Brain microvascular endothelial cell (primary cell): ENCODE data around the gene PTPRN2.

Source experiments
- DNase-seq: peaks from one replicate; pipeline ENCODE4 v3.0.0-alpha.2; 2020
- H3K27ac ChIP-seq: fragments of 250-450 bp; sonication (Bioruptor Pico); 2 replicates; pipeline ENCODE4 v1.5.1; 2020; ENCODE audit warnings: mild to moderate bottlenecking, moderate library complexity
- H3K27me3 ChIP-seq: fragments of 250-450 bp; sonication (Bioruptor Pico); replicated peaks from 2 replicates; pipeline ENCODE4 v1.5.1; 2020; ENCODE audit warnings: mild to moderate bottlenecking
- H3K36me3 ChIP-seq: fragments of 250-450 bp; sonication (Bioruptor Pico); replicated peaks from 2 replicates; pipeline ENCODE4 v1.5.1; 2020; ENCODE audit warnings: mild to moderate bottlenecking
- H3K4me3 ChIP-seq: 2 replicates; pipeline ENCODE4 v1.5.1; 2011; ENCODE audit warnings: low read depth, mild to moderate bottlenecking, control low read depth, low read length, moderate library complexity
- in situ Hi-C: cut with HindIII; loops from 2 replicates; pipeline ENCODE4 v1.10.0; 2017; ENCODE audit warnings: low sequenced_read_pairs, low pct_ligation_motif_present
- TF ChIP-seq, protein P1 (sequence below): IDR thresholded peaks from 2 replicates; pipeline ENCODE4 v1.5.1; 2011; ENCODE audit warnings: low read depth, mild to moderate bottlenecking, moderate library complexity, low read length, control low read depth, inconsistent platforms; ENCODE audit errors: missing control alignments

Gene PTPRN2

DNA sequence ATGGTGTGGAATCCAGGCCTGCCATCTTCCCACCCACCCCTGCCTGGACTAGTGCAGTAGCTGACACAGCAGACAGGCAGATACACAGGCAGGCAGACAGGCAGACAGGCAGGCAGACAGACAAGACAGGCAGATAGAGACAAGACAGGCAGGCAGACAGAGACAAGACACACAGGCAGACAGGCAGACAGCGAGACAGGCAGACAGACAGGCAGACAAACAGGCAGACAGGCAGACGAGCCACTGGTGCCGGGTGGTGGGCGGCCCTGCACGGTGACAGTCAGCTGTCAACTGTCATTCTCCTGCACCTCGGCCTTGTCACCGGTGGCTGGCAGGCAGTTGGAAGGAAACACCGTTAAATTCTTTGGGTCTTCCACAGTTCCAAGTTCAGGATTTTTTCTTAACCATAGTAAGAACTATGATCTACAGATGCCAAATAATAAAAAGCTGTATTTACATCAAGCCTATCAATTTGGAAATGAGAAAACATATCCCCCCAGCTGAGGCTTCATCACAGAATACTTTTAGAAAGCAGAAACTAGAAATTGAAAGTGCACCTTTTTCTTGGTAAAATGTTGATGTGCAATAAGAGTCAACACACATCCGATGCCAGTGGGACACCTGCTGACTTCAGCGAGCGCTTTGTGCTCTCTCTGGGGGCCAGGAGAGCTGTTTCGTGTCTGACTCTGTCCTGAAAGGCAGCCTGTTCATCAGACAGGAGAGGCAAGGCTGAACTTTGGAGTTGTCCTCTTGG is 1000.4 kb downstream of the PTPRN2 start:
- no peaks in the 10 kb centered on the region for H3K36me3 ChIP-seq
- DNase-seq, result no peak
- H3K27ac ChIP-seq, result no peak overlapping the region
- H3K4me3 ChIP-seq, result no peak overlapping the region
- H3K27me3 ChIP-seq, result no peaks in the 10 kb centered on the region
- TF ChIP-seq, protein P1, sequence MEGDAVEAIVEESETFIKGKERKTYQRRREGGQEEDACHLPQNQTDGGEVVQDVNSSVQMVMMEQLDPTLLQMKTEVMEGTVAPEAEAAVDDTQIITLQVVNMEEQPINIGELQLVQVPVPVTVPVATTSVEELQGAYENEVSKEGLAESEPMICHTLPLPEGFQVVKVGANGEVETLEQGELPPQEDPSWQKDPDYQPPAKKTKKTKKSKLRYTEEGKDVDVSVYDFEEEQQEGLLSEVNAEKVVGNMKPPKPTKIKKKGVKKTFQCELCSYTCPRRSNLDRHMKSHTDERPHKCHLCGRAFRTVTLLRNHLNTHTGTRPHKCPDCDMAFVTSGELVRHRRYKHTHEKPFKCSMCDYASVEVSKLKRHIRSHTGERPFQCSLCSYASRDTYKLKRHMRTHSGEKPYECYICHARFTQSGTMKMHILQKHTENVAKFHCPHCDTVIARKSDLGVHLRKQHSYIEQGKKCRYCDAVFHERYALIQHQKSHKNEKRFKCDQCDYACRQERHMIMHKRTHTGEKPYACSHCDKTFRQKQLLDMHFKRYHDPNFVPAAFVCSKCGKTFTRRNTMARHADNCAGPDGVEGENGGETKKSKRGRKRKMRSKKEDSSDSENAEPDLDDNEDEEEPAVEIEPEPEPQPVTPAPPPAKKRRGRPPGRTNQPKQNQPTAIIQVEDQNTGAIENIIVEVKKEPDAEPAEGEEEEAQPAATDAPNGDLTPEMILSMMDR, result no peak
- in situ Hi-C loops, result no loop called here

DNA sequence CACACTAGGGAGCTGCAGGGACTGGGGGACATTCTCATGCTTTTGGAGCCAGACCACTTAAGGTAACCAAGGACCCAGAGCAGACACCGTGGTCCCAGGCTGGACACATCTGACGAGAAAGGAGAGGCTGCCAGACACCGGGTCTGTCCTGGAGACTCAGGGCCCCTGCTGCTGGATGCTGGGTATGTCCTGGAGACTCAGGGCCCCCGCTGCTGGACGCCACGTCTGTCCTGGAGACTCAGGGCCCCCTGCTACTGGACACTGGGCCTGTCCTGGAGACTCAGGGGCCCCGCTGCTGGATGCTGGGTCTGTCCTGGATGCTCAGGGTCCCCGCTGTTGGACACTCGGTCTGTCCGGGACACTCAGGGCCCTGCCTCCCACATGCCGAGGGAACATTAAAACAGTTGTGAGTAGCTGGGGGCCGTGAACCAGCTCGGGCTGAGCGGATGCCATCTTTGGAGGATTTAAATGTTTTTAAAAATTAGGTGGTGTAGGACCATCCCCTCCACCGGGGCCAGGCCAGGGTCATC is 1001.1 kb downstream of the PTPRN2 start:
- no peaks in the 10 kb centered on the region for H3K27me3 ChIP-seq
- in situ Hi-C loops, result no loop called here

DNA sequence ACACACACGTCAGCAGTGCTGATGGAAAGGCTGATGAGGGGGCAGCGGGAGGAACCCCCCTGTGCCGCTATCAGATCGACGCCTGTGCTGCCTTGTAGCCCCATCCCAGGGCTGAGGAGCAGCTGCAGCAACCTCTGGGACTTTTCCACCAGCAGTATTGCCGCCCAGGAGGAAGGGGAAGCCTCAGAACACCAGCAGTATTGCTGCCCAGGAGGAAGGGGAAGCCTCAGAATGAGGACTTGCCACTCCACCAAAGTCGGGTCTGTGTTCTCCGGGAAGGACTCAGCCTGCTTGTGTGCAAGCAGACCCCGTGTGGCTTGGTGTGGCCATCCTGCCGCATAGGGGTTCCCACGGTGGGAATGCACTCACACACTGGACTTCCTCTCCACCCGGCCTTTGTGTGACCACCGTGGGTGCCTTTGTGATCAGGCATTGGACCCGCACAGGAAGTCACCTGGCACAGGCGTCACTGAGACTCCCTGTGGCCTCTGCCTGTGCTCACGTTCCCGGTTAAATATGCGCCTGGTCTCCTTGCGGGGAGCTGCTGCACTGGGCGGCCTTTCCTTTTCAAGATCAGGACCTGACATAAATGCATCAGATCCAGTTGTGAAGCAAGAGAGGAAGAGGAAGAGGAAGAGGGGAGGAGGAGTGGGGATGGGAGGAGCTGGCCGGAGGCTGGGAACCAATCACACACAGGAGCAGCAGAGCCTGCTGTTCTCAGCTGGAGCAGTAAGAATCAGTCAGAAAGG is 1002.3 kb downstream of the PTPRN2 start:
- Histone ChIP-seq H3K27ac (no peak overlapping the region), H3K4me3 (no peak overlapping the region), H3K36me3 (no peaks in the 10 kb centered on the region), H3K27me3 (no peaks in the 10 kb centered on the region)
- DNase-seq, result no peak
- TF ChIP-seq, protein P1, result no peak
- in situ Hi-C loops, result no loop called here

More for the DNA sequence above, 1001.1 kb downstream of the PTPRN2 start:
- TF ChIP-seq, protein P1, result no peak
- Histone ChIP-seq H3K27ac (no peak overlapping the region), H3K4me3 (no peak overlapping the region), H3K36me3 (no peaks in the 10 kb centered on the region)
- no peak for DNase-seq

DNA sequence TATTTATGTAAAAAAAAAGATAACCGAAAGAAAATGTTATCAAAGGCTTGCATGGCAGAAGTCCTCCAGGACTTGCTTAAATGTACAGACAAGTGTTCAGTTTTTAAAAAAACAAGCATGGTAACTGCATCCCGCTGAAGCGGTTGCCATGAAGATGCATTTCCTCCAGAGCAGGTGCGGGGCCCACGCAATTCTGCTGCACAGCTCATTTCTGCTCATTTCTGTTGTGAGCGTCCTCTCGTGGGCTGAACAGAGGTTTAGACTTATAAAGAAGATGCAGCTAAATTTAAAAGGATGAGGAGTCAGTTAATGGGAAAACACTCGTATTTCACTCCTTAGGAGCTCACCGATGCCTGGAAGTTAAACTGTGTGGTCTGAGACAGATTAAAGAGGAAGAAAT is 1003.2 kb downstream of the PTPRN2 start:
- DNase-seq, result no peak
- TF ChIP-seq, protein P1, result no peak
- H3K27me3 ChIP-seq, result no peaks in the 10 kb centered on the region
- no peak overlapping the region for H3K4me3 ChIP-seq
- no peaks in the 10 kb centered on the region for H3K36me3 ChIP-seq
- H3K27ac ChIP-seq, result no peak overlapping the region
- in situ Hi-C loops, result no loop called here

DNA sequence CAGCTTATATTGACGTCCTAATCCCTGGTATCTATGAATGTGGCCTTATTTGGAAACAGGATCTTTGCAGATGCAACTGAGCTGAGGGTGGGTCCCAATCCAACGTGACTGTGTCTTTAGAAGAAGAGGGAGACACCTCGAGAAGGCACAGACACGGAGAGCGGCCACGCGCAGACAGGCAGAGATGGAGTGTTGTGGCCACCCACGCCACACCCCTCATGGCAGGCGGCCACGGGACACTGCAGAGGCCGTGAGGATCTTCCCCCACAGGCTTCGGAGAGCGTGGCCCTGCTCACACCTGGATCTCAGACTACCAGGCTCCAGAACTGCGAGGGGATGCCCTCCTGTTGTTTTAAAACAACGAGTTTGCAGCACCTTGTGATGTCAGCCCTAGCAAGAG is 1005.9 kb downstream of the PTPRN2 start:
- Histone ChIP-seq H3K27me3 (no peaks in the 10 kb centered on the region), H3K27ac (no peak overlapping the region), H3K36me3 (no peaks in the 10 kb centered on the region), H3K4me3 (no peak overlapping the region)
- in situ Hi-C loops, result no loop called here
- DNase-seq, result no peak
- TF ChIP-seq, protein P1, result no peak
